HEK293 (cell line): ENCODE measurements around the gene GTPBP3.
A peak's percentile ranks its signal among the peaks of the same experiment; 100 is the strongest.

ENCODE experiments used
- CTCF ChIA-PET: fragments of 350-600 bp; formaldehyde crosslinking; extraction: SDS; loops from one replicate; lab custom pipeline; 2021; ENCODE audit warnings: antibody characterized with exemption; lab: Yijun Ruan, JAX
- POLR2A ChIA-PET: fragments of 300-600 bp; formaldehyde crosslinking; extraction: SDS; loops from one replicate; lab custom pipeline; 2020; ENCODE audit warnings: antibody characterized with exemption, inconsistent platforms; lab: Yijun Ruan, JAX
- H3K27ac ChIP-seq: fragments of 200-500 bp; sonication (Bioruptor generic); 2 replicates; pipeline ENCODE4 v1.5.1; 2014; ENCODE audit warnings: low read depth, low read length, control low read depth, inconsistent platforms; ENCODE audit errors: extremely low read depth
- H3K36me3 ChIP-seq, 2 experiments: fragments of 200-500 bp in 1 of 2; sonication (Bioruptor generic) in 1 of 2; 1 replicate in 1 of 2; 2 replicates in 1 of 2; pipeline ENCODE4 v1.5.1; 2014 to 2017; ENCODE audit warnings: inconsistent platforms in 2 of 2, low read length in 2 of 2; ENCODE audit not compliant: control insufficient read depth in 2 of 2, insufficient read depth in 1 of 2
- H3K4me1 ChIP-seq: fragments of 200-500 bp; sonication (Bioruptor generic); 2 replicates; pipeline ENCODE4 v1.5.1; 2014; ENCODE audit warnings: mild to moderate bottlenecking, low read length, inconsistent platforms; ENCODE audit not compliant: control insufficient read depth, insufficient read depth
- H3K4me3 ChIP-seq: 2 replicates; pipeline ENCODE4 v1.5.1; 2011; ENCODE audit warnings: low read depth, mild to moderate bottlenecking, control low read depth, low read length, moderate library complexity
- H3K9me3 ChIP-seq: fragments of 200-500 bp; sonication (Bioruptor generic); 2 replicates; pipeline ENCODE4 v1.5.1; 2014; ENCODE audit warnings: low read depth, low read length, inconsistent platforms; ENCODE audit not compliant: control insufficient read depth, insufficient read depth
- KLF8 ChIP-seq: fragments of 450-650 bp; formaldehyde crosslinking; IDR thresholded peaks from 2 replicates; pipeline ENCODE4 v1.5.1; 2016; ENCODE audit warnings: missing biosample characterization, missing genetic modification characterization
- SCRT1 ChIP-seq: fragments of 450-650 bp; formaldehyde crosslinking; IDR thresholded peaks from 2 replicates; pipeline ENCODE4 v1.5.1; 2016; ENCODE audit warnings: missing biosample characterization, missing genetic modification characterization, borderline replicate concordance
- SETDB1 ChIP-seq: IDR thresholded peaks from one replicate; pipeline ENCODE4 v1.6.1; 2017; ENCODE audit warnings: mild to moderate bottlenecking, low read length, moderate library complexity, mixed read lengths; ENCODE audit not compliant: insufficient read length
- ZBTB20 ChIP-seq: fragments of 450-650 bp; formaldehyde crosslinking; IDR thresholded peaks from 2 replicates; pipeline ENCODE4 v1.5.1; 2016; ENCODE audit warnings: missing biosample characterization, missing genetic modification characterization
- ZFP37 ChIP-seq: fragments of 450-650 bp; formaldehyde crosslinking; IDR thresholded peaks from 2 replicates; pipeline ENCODE4 v1.5.1; 2016; ENCODE audit warnings: missing biosample characterization, missing genetic modification characterization
- ZNF248 ChIP-seq: fragments of 450-650 bp; formaldehyde crosslinking; IDR thresholded peaks from 2 replicates; pipeline ENCODE4 v1.5.1; 2017; ENCODE audit warnings: missing biosample characterization, missing genetic modification characterization
- ZNF600 ChIP-seq: fragments of 450-650 bp; formaldehyde crosslinking; IDR thresholded peaks from 2 replicates; pipeline ENCODE4 v1.5.1; 2016; ENCODE audit warnings: missing biosample characterization, missing genetic modification characterization
- ZNF629 ChIP-seq: fragments of 450-650 bp; formaldehyde crosslinking; IDR thresholded peaks from 2 replicates; pipeline ENCODE4 v1.5.1; 2017; ENCODE audit warnings: missing biosample characterization, missing genetic modification characterization
- ZNF654 ChIP-seq: fragments of 450-650 bp; formaldehyde crosslinking; IDR thresholded peaks from 2 replicates; pipeline ENCODE4 v1.5.1; 2016; ENCODE audit warnings: low read depth, missing biosample characterization, missing genetic modification characterization
- ZNF791 ChIP-seq: fragments of 450-650 bp; formaldehyde crosslinking; IDR thresholded peaks from 2 replicates; pipeline ENCODE4 v1.5.1; 2016; ENCODE audit warnings: missing biosample characterization, missing genetic modification characterization
- ZSCAN30 ChIP-seq: fragments of 450-650 bp; IDR thresholded peaks from 2 replicates; pipeline ENCODE4 v1.5.1; 2018; ENCODE audit warnings: missing biosample characterization, mild to moderate bottlenecking, missing genetic modification characterization, moderate library complexity
- TF ChIP-seq, protein P1 (sequence below): fragments of 450-650 bp; formaldehyde crosslinking; IDR thresholded peaks from 2 replicates; pipeline ENCODE4 v1.5.1; 2016; ENCODE audit warnings: missing biosample characterization, missing genetic modification characterization
- TF ChIP-seq, protein P2 (sequence below): fragments of 450-650 bp; formaldehyde crosslinking; IDR thresholded peaks from 2 replicates; pipeline ENCODE4 v1.5.1; 2016; ENCODE audit warnings: missing biosample characterization, missing genetic modification characterization
- TF ChIP-seq, protein P3 (sequence below): fragments of 450-650 bp; formaldehyde crosslinking; conservative IDR thresholded peaks from 2 replicates; pipeline ENCODE4 v1.5.1; 2016; ENCODE audit warnings: low read depth, missing biosample characterization, missing genetic modification characterization
- TF ChIP-seq, protein P4 (sequence below): fragments of 450-650 bp; formaldehyde crosslinking; IDR thresholded peaks from 2 replicates; pipeline ENCODE4 v1.5.1; 2016; ENCODE audit warnings: missing biosample characterization, missing genetic modification characterization
- TF ChIP-seq, protein P5 (sequence below): fragments of 450-650 bp; formaldehyde crosslinking; IDR thresholded peaks from 2 replicates; pipeline ENCODE4 v1.5.1; 2016; ENCODE audit warnings: missing biosample characterization, missing genetic modification characterization
- TF ChIP-seq, protein P6 (sequence below): fragments of 450-650 bp; formaldehyde crosslinking; IDR thresholded peaks from 2 replicates; pipeline ENCODE4 v1.5.1; 2016; ENCODE audit warnings: missing biosample characterization, missing genetic modification characterization

The GTPBP3 gene

DNA sequence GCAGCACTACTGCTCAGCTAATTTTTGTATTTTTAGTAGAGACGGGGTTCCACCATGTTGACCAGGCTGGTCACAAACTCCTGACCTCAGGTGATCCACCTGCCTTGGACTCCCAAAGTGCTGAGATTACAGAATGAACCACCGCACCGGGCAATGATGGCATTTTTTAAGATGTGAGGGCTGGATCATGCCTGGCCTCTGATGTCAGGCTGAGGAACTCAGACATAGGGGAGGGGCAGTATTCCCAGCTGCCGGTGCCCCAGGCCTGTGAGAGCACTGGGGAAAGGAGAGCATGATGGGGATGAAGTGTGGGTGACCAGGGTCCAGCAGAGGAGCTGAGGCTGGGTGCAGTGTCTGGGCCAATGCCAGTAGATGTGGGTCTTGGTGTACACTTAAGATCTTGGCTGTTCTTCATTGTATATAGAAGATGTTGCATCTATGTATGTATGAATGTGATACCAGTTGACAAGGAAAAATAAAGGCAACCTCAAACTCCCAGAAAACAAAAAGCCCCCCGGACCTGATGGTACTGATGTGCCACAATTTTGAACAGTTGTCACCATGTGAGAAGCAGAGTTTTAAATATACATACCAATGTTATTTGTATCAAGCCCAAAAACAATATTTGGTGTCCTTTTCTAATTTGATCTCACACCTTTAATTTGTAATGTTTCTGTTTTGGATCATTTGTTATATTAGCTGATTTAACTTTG is 43.2 kb downstream of the GTPBP3 start:
- ChIA-PET CTCF (interaction anchor here (0.7 to 1.1 kb wide), 2 partner anchors 8 to 610 kb away, joined by 3 read pairs; no protein-coding TSS in a partner anchor), POLR2A (interaction anchor here (0.6 kb wide), 1 partner anchor 1658 kb away, joined by 4 read pairs; no protein-coding TSS in a partner anchor)

DNA sequence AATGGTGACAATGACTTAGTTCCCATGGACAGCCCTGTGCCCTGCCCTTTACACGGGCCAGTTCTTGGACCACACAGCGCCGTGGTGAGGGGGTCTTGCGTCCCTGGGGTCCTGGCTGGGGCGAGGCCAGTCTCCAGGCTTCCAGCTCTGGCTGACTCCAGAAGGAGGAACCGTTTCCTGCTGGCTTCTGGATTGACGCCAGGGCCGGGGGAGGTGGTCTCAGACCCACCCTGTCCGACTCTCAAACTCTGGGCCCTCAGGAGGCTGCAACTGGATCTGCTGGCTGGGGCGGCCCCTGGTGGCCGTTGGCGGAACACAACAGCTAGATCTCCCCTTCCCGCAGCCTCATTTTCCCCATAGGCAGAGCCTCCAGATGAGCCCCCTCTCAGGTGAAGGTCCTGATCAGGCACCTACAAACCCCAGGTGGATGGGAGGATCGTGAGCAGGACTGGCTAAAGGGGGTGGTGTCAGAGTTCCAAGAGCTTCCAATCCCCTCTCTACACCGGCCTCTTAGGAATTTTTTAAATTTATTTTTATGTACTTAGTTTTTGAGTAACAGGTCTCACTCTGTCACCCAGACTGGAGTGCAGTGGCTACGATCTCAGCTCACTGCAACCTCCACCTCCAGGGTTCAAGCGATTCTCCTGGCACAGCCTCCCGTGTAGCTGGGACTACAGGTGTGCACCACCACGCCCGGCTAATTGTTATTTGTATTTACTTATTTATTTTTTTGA is 48.7 kb downstream of the GTPBP3 start:
- POLR2A ChIA-PET = interaction anchor here (0.5 to 0.6 kb wide), 2 partner anchors 26 to 473 kb away, joined by 4 to 5 read pairs; no protein-coding TSS in a partner anchor
- Histone ChIP-seq H3K36me3 (no peaks in the 10 kb centered on the region), H3K4me3 (no peak overlapping the region), H3K9me3 (no peaks in the 10 kb centered on the region), H3K4me1 (no peaks in the 10 kb centered on the region), H3K27ac (no peak overlapping the region)
- CTCF ChIA-PET = interaction anchor here (0.6 to 2.3 kb wide), 36 partner anchors 8 to 685 kb away, joined by 3 to 17 read pairs (median 4); partner anchors contain the start of gene MRPL34
- no peak for TF ChIP-seq ZBTB20 (tag by site-specific recombination)
- TF ChIP-seq, protein P1, sequence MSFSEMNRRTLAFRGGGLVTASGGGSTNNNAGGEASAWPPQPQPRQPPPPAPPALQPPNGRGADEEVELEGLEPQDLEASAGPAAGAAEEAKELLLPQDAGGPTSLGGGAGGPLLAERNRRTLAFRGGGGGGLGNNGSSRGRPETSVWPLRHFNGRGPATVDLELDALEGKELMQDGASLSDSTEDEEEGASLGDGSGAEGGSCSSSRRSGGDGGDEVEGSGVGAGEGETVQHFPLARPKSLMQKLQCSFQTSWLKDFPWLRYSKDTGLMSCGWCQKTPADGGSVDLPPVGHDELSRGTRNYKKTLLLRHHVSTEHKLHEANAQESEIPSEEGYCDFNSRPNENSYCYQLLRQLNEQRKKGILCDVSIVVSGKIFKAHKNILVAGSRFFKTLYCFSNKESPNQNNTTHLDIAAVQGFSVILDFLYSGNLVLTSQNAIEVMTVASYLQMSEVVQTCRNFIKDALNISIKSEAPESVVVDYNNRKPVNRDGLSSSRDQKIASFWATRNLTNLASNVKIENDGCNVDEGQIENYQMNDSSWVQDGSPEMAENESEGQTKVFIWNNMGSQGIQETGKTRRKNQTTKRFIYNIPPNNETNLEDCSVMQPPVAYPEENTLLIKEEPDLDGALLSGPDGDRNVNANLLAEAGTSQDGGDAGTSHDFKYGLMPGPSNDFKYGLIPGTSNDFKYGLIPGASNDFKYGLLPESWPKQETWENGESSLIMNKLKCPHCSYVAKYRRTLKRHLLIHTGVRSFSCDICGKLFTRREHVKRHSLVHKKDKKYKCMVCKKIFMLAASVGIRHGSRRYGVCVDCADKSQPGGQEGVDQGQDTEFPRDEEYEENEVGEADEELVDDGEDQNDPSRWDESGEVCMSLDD = no peak
- 0 out of 2 replicates have a peak, but pooled peaks have one; percentile 31 for TF ChIP-seq KLF8 (tag by site-specific recombination)
- no peak for TF ChIP-seq ZNF629
- TF ChIP-seq ZSCAN30 (tag by site-specific recombination) = 0 out of 2 replicates have a peak, but pooled peaks have one; percentile 31
- TF ChIP-seq, protein P2, sequence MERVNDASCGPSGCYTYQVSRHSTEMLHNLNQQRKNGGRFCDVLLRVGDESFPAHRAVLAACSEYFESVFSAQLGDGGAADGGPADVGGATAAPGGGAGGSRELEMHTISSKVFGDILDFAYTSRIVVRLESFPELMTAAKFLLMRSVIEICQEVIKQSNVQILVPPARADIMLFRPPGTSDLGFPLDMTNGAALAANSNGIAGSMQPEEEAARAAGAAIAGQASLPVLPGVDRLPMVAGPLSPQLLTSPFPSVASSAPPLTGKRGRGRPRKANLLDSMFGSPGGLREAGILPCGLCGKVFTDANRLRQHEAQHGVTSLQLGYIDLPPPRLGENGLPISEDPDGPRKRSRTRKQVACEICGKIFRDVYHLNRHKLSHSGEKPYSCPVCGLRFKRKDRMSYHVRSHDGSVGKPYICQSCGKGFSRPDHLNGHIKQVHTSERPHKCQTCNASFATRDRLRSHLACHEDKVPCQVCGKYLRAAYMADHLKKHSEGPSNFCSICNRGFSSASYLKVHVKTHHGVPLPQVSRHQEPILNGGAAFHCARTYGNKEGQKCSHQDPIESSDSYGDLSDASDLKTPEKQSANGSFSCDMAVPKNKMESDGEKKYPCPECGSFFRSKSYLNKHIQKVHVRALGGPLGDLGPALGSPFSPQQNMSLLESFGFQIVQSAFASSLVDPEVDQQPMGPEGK (tag by site-specific recombination) = 0 out of 2 replicates have a peak, but pooled peaks have one; percentile 20
- TF ChIP-seq, protein P3, sequence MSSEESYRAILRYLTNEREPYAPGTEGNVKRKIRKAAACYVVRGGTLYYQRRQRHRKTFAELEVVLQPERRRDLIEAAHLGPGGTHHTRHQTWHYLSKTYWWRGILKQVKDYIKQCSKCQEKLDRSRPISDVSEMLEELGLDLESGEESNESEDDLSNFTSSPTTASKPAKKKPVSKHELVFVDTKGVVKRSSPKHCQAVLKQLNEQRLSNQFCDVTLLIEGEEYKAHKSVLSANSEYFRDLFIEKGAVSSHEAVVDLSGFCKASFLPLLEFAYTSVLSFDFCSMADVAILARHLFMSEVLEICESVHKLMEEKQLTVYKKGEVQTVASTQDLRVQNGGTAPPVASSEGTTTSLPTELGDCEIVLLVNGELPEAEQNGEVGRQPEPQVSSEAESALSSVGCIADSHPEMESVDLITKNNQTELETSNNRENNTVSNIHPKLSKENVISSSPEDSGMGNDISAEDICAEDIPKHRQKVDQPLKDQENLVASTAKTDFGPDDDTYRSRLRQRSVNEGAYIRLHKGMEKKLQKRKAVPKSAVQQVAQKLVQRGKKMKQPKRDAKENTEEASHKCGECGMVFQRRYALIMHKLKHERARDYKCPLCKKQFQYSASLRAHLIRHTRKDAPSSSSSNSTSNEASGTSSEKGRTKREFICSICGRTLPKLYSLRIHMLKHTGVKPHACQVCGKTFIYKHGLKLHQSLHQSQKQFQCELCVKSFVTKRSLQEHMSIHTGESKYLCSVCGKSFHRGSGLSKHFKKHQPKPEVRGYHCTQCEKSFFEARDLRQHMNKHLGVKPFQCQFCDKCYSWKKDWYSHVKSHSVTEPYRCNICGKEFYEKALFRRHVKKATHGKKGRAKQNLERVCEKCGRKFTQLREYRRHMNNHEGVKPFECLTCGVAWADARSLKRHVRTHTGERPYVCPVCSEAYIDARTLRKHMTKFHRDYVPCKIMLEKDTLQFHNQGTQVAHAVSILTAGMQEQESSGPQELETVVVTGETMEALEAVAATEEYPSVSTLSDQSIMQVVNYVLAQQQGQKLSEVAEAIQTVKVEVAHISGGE (tag by site-specific recombination) = no peak
- TF ChIP-seq ZNF654 = peak; percentile 66
- TF ChIP-seq, protein P4, sequence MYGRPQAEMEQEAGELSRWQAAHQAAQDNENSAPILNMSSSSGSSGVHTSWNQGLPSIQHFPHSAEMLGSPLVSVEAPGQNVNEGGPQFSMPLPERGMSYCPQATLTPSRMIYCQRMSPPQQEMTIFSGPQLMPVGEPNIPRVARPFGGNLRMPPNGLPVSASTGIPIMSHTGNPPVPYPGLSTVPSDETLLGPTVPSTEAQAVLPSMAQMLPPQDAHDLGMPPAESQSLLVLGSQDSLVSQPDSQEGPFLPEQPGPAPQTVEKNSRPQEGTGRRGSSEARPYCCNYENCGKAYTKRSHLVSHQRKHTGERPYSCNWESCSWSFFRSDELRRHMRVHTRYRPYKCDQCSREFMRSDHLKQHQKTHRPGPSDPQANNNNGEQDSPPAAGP (tag by site-specific recombination) = peak; percentile 28; the same call in 1 of the 2 replicates
- TF ChIP-seq, protein P5, sequence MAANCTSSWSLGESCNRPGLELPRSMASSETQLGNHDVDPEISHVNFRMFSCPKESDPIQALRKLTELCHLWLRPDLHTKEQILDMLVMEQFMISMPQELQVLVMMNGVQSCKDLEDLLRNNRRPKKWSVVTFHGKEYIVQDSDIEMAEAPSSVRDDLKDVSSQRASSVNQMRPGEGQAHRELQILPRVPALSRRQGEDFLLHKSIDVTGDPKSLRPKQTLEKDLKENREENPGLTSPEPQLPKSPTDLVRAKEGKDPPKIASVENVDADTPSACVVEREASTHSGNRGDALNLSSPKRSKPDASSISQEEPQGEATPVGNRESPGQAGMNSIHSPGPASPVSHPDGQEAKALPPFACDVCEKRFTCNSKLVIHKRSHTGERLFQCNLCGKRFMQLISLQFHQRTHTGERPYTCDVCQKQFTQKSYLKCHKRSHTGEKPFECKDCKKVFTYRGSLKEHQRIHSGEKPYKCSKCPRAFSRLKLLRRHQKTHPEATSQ (tag by site-specific recombination) = no peak
- TF ChIP-seq ZFP37 (tag by site-specific recombination) = no peak
- no peak for TF ChIP-seq ZNF600 (tag by site-specific recombination)
- no peak for TF ChIP-seq ZNF248 (tag by site-specific recombination)
- peak; percentile 18; the same call in 1 of the 2 replicates for TF ChIP-seq SCRT1 (tag by site-specific recombination)

More for the DNA sequence above, 43.2 kb downstream of the GTPBP3 start:
- Histone ChIP-seq H3K36me3 (no peaks in the 10 kb centered on the region), H3K4me3 (no peak overlapping the region), H3K4me1 (no peaks in the 10 kb centered on the region), H3K27ac (no peak overlapping the region), H3K9me3 (no peaks in the 10 kb centered on the region)
- TF ChIP-seq, protein P6, sequence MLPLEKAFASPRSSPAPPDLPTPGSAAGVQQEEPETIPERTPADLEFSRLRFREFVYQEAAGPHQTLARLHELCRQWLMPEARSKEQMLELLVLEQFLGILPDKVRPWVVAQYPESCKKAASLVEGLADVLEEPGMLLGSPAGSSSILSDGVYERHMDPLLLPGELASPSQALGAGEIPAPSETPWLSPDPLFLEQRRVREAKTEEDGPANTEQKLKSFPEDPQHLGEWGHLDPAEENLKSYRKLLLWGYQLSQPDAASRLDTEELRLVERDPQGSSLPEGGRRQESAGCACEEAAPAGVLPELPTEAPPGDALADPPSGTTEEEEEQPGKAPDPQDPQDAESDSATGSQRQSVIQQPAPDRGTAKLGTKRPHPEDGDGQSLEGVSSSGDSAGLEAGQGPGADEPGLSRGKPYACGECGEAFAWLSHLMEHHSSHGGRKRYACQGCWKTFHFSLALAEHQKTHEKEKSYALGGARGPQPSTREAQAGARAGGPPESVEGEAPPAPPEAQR = no peak
- no peak for TF ChIP-seq ZNF791 (tag by site-specific recombination)
- TF ChIP-seq SETDB1 = peak; percentile 73
- TF ChIP-seq, all 188 proteins: peak for 1
